ENCODE results near the gene CHMP6. TPM values are rescaled to one million over a fixed set of nuclear protein-coding genes. Genes with fewer than 3 reads are reported as not detected.
A peak's percentile ranks its signal among the peaks of the same experiment; 100 is the strongest.

CHMP6 gene
- total RNA-seq, 4 donors from 2014 or later: 17.5 to 35.6 (median 23.1) TPM

GRCh38 chr17:80977172-80977571 lies 14.5 kb upstream of the CHMP6 start:
- Histone ChIP-seq H3K9me3 (no peaks in the 10 kb centered on the region), H3K4me3 (no peak overlapping the region), H3K27ac (no peak overlapping the region), H3K36me3 (no peaks in the 10 kb centered on the region), H3K4me1 (peaks cover 11% of the 10 kb centered on the region), H3K27me3 (peaks cover 14% of the 10 kb centered on the region)
- 94% methylated on average over 4 of the region's 4 CpGs for WGBS
- DNase-seq (ENCODE audit: low spot score in 2 of 2): no peak
- no peak for TF ChIP-seq CTCF (IDR thresholded peaks at IDR 0.05)
- no peak for TF ChIP-seq POLR2AphosphoS5 (IDR thresholded peaks at IDR 0.05)
- no peak for TF ChIP-seq EP300 (IDR thresholded peaks at IDR 0.05)
- TF ChIP-seq POLR2A (IDR thresholded peaks at IDR 0.05): no peak

DNA sequence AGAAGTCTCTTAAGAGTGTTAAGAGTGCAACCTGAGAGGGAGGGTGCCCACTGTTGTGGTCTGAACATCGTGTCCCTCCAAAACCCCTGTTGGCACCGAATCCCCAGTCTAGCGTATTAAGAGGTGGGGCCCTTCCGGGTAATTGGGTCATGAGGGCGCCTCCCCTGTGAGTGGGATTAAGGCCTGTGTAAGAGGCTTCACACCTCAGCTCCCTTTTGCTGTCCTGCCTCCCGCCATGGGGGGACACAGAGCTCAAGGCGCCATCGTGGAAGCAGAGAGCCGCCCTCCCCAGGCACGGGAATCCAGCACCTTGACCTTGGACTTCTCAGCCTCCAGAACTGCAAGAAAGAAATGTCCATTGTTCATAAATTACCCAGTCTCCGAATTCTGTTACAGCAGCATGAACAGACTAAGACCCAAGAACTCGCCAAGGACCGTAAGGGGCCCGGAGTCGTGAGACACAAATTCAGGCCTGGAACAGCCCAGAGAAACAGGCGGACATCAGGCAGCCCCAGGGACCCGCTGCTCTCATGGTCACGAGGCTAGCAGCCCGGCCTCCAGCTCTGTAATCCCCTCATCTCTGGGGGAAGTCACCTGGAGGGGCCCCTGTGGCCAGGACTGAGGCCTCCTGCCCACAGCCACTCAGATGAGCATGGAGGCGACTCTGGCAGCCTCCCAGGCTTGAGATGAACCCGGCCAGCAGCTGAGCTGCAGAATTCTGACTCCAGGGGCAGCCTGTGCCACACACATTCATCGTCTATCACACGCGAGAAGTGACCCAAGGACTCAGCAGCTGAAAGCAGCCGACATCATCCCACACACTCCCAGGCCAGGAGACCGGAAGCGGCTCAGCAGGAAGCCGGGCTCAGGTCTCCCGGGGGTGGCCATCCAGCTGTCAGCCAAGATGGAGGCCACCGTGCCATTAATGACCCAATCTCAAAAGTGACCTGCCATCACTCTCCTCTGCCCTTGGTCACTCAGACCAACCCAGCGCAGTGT lies 12.8 kb upstream of the CHMP6 start:
- H3K4me1 ChIP-seq: peaks cover 11% of the 10 kb centered on the region

DNA sequence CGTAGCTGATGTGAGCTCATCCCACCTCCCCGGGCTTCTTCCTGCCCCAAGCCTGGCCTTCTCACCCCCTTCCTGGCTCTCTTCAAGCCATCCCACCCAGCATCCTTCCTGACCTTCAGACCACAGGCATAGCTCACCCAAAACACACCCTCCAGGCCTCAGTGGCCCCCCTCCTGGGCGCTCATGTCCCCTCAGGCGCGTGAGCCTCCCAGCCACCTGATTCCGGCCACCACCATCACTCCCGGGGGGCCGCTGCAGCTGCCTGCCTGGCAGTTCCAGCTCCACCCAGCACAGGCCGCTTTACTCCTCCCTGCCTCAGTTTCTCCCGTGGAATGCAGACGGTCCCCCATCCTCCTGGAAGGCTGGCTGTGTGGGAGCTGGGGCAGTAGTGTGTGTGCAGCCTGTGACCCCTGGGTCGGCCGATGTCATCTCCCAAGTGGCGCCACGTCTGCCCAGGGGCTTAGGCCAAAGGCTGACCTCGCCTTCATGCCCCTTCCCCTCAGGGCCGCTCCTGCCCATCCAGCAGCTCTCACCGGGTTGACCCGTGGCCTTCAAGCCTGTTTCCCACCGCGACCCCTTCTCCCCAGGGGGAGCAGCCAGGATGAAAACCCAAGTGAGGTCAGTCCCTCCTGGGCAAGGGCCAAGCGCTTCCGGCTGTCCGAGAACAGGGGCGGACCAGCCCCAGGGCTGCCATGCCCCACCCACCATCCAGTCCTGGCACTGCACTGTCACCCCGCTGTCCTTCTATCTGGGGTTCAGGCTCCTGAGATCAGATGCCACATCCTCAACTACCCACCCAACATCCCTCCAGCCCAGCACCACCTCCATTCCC lies 11.9 kb upstream of the CHMP6 start:
- Histone ChIP-seq H3K27ac (no peak overlapping the region), H3K4me1 (peaks cover 11% of the 10 kb centered on the region), H3K9me3 (no peaks in the 10 kb centered on the region), H3K4me3 (no peak overlapping the region), H3K27me3 (peaks cover 11% of the 10 kb centered on the region), H3K36me3 (no peaks in the 10 kb centered on the region)
- TF ChIP-seq EP300 (IDR thresholded peaks at IDR 0.05) (no peak), CTCF (IDR thresholded peaks at IDR 0.05) (no peak), POLR2AphosphoS5 (IDR thresholded peaks at IDR 0.05) (no peak), POLR2A (IDR thresholded peaks at IDR 0.05) (no peak)
- 83% methylated on average over 13 of the region's 26 CpGs for WGBS
- DNase-seq (ENCODE audit: low spot score in 2 of 2): peak in 1 of 2 donors; percentile 64

More for the DNA sequence above, 12.8 kb upstream of the CHMP6 start:
- Histone ChIP-seq H3K27me3 (peaks cover 11% of the 10 kb centered on the region), H3K36me3 (no peaks in the 10 kb centered on the region), H3K9me3 (no peaks in the 10 kb centered on the region), H3K27ac (no peak overlapping the region), H3K4me3 (no peak overlapping the region)
- DNase-seq (ENCODE audit: low spot score in 2 of 2): no peak
- no peak for TF ChIP-seq EP300 (IDR thresholded peaks at IDR 0.05)
- TF ChIP-seq CTCF (IDR thresholded peaks at IDR 0.05): no peak
- TF ChIP-seq POLR2AphosphoS5 (IDR thresholded peaks at IDR 0.05): no peak
- no peak for TF ChIP-seq POLR2A (IDR thresholded peaks at IDR 0.05)
- WGBS: 84% methylated on average over 27 of the region's 31 CpGs

GRCh38 chr17:80980397-80981061 lies 11.1 kb upstream of the CHMP6 start:
- Histone ChIP-seq H3K36me3 (no peaks in the 10 kb centered on the region), H3K27ac (no peak overlapping the region), H3K4me1 (peaks cover 11% of the 10 kb centered on the region), H3K27me3 (peaks cover 11% of the 10 kb centered on the region), H3K9me3 (no peaks in the 10 kb centered on the region), H3K4me3 (peak overlapping the region; percentile 3)
- WGBS: 42% methylated on average over 7 of the region's 7 CpGs
- DNase-seq (ENCODE audit: low spot score in 2 of 2): no peak
- no peak for TF ChIP-seq EP300 (IDR thresholded peaks at IDR 0.05)
- TF ChIP-seq POLR2A (IDR thresholded peaks at IDR 0.05): no peak
- no peak for TF ChIP-seq CTCF (IDR thresholded peaks at IDR 0.05)
- TF ChIP-seq POLR2AphosphoS5 (IDR thresholded peaks at IDR 0.05): no peak

Data from suprapubic skin (tissue), 4 donors.